Measurements from ENCODE around the gene SLC35E1.

Gene SLC35E1

DNA sequence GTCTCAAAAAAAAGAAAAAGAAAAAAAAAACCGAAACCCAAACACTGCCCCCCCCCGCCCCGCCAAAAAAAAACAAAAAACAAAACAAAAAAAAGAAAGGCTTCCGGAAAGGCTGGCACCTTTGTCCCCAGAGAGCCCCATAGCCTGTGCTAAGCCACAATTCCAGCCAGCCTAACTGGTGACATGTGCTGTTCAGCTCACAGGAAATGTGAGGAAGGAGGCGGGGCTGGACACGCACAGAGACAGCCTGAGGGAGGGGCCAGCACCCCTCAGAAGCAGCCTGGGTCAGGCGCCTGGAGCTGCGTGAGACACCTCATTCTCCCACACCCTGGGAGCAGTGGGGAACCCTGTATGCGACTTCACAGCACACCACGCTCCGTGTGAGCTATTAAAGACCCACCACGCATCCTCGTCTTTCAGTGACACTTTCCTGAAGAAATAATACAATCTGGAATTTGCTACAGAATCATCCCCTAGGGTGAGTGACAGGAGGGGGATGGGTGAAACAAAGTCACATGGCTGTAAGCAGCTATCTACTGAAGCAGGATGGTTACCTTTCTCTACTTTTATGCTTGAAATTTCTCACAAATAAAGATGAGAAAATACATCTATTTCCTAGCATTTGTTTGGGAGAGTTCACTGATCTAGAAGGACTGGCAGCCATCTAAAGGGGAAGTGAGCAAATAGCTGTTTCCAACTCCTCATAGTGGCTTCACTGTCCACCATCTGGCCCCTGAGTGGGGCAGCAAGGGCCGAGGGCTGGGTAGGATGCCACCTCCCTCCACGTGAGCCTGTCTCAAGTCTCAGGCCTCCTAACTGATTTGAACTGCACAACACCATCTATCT lies 12.3 kb upstream of the SLC35E1 start:
- TF ChIP-seq, protein P1, sequence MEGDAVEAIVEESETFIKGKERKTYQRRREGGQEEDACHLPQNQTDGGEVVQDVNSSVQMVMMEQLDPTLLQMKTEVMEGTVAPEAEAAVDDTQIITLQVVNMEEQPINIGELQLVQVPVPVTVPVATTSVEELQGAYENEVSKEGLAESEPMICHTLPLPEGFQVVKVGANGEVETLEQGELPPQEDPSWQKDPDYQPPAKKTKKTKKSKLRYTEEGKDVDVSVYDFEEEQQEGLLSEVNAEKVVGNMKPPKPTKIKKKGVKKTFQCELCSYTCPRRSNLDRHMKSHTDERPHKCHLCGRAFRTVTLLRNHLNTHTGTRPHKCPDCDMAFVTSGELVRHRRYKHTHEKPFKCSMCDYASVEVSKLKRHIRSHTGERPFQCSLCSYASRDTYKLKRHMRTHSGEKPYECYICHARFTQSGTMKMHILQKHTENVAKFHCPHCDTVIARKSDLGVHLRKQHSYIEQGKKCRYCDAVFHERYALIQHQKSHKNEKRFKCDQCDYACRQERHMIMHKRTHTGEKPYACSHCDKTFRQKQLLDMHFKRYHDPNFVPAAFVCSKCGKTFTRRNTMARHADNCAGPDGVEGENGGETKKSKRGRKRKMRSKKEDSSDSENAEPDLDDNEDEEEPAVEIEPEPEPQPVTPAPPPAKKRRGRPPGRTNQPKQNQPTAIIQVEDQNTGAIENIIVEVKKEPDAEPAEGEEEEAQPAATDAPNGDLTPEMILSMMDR (IDR thresholded peaks at IDR 0.05; ENCODE audit: low read depth, low read length) = no peak
- Histone ChIP-seq H3K4me3 (ENCODE audit: low read depth, low read length) (peak overlapping the region; percentile 41), H3K36me3 (no peaks in the 10 kb centered on the region; the same call in 1 of the 2 replicates), H3K27me3 (ENCODE audit: insufficient read depth, low read depth, severe bottlenecking) (no peaks in the 10 kb centered on the region), H3K27ac (peak overlapping the region; percentile 90), H3K9me3 (ENCODE audit: severe bottlenecking) (no peaks in the 10 kb centered on the region)
- peak; percentile 91 for DNase-seq

DNA sequence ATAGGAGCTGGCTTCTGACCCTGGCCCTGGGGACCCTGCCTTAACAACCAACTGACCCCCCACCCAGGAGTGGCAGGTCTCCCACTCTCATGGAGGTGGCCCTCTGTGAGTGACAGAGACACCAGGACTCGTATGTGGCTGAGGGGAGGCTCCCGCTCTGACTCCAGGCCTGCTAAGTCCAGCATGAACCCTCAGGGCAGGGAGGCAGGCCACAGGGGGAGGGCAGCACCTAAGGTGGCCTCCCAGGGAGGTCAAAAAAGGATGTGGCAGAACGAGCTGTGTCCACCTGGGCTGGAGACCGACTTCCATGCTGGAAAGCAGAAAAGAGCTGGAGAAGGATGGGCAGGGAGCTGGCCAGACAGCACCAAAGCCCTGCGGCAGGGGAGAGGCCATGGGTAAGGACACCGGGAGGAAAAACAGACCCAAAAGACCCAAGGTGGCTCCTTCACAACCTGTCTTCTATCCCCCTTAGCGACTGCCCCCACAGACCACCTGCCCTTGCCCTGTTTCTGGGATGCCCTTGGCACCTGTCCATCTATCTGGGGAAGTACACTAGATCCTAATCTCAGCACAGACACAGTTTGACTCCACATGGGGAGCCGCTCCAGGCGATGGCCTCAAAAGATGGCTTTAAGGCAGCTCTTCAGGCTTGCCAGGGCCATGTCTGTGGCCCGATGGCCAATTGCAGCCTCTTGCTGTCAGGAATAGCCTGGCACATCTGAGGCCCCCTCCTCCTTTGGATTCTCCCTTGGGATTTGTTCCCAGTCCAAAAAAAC lies 10.5 kb upstream of the SLC35E1 start:
- Histone ChIP-seq H3K27ac (peak overlapping the region; percentile 90; the same call in 1 of the 2 replicates), H3K27me3 (ENCODE audit: insufficient read depth, low read depth, severe bottlenecking) (no peaks in the 10 kb centered on the region), H3K9me3 (ENCODE audit: severe bottlenecking) (no peaks in the 10 kb centered on the region), H3K36me3 (peaks cover 12% of the 10 kb centered on the region), H3K4me3 (ENCODE audit: low read depth, low read length) (no peak overlapping the region)
- DNase-seq = no peak
- TF ChIP-seq, protein P1 (IDR thresholded peaks at IDR 0.05; ENCODE audit: low read depth, low read length) = no peak

DNA sequence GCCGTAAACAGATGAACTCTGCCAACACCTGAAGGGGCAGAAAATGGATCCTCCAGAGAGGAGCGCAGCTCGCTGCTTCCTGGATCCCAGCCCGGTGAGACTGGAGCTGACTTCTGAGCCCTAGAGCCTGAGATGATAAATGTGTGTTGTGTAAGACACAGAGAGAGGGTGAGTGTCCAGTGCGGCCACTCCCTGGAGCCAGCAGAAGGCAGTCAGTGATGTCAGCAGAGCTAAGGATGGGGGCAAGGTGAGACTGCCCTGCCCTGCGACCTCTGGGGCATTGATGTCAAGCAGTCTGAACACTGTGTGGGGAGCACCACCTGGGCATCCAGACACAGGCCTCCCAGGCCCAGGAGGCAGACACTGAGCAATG lies 9.7 kb upstream of the SLC35E1 start:
- Histone ChIP-seq H3K9me3 (ENCODE audit: severe bottlenecking) (no peaks in the 10 kb centered on the region), H3K36me3 (peaks cover 18% of the 10 kb centered on the region), H3K27me3 (ENCODE audit: insufficient read depth, low read depth, severe bottlenecking) (no peaks in the 10 kb centered on the region), H3K27ac (no peak overlapping the region), H3K4me3 (ENCODE audit: low read depth, low read length) (no peak overlapping the region)
- DNase-seq = no peak
- TF ChIP-seq, protein P1 (IDR thresholded peaks at IDR 0.05; ENCODE audit: low read depth, low read length) = no peak

DNA sequence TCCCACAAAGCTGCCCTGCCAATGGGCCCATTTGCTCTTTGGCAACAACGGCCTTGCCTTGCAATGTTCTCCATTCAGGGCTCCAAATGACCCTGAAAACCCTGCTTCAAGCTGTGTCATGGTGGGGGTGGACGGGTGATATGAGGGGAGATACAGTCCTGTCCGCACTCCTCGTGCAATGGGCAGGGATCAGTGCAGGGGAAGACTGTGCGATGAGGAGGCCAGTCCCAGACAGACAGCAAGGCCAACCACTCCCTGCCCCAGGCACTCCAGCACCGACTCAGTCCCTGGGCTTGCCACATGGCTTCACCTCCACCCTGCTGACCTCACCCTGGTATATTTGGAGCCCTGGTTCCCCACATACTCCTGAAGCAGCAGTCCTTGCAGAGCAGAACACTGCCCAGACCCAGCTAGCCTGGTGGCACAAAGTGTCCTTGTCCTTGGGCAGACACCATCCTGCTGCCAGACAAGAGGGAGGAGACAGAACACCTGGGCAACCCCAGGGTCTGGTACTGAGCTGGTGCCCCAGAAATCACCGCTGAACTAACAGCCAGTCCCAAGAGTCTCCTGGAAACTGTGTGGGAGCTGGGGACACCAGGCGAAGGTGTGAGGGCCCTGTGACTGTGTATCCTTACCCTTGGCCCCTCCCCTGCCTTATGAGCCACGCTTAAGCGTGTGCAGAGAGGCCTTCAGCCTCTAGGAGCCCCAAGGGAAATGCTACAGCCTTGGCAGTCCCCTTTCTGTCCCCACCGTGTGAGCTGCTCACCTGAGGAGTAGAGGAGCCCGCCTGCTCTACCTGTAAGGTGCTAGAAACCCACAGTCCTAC lies 9.1 kb upstream of the SLC35E1 start:
- H3K9me3 ChIP-seq (ENCODE audit: severe bottlenecking) = no peaks in the 10 kb centered on the region
- peaks cover 24% of the 10 kb centered on the region for H3K36me3 ChIP-seq
- DNase-seq = no peak
- TF ChIP-seq, protein P1 (IDR thresholded peaks at IDR 0.05; ENCODE audit: low read depth, low read length) = no peak
- H3K4me3 ChIP-seq (ENCODE audit: low read depth, low read length) = no peak overlapping the region
- no peak overlapping the region for H3K27ac ChIP-seq
- H3K27me3 ChIP-seq (ENCODE audit: insufficient read depth, low read depth, severe bottlenecking) = no peaks in the 10 kb centered on the region

DNA sequence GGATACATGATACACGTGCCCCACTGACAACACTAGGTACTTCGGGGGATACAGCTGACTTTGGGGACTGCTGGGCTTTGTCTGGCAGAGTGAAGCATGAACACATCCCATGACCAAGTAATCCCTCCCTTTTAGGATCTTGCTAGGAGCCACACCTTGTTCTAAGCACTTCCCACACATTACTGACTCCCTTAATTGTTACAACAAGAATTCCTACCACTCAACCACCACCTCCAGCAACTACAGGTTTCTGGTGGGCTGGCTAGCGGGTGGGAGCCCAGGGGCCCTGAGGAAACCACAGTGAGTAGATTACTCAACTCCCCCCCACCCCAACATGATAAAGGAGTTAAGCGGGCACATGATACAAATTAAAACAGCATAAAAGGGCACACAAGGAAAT lies 7.2 kb upstream of the SLC35E1 start:
- Histone ChIP-seq H3K4me3 (ENCODE audit: low read depth, low read length) (no peak overlapping the region), H3K36me3 (peaks cover 44% of the 10 kb centered on the region), H3K9me3 (ENCODE audit: severe bottlenecking) (no peaks in the 10 kb centered on the region), H3K27me3 (ENCODE audit: insufficient read depth, low read depth, severe bottlenecking) (no peaks in the 10 kb centered on the region), H3K27ac (no peak overlapping the region)
- DNase-seq = no peak
- TF ChIP-seq, protein P1 (IDR thresholded peaks at IDR 0.05; ENCODE audit: low read depth, low read length) = no peak
